ENCODE measurements around the gene PCGF2.
"Not testable (repeated sequence)": the region's sequence is repeated elsewhere in the genome, so short reads cannot be mapped to it uniquely, and the experiment has no call there.

Gene PCGF2

DNA sequence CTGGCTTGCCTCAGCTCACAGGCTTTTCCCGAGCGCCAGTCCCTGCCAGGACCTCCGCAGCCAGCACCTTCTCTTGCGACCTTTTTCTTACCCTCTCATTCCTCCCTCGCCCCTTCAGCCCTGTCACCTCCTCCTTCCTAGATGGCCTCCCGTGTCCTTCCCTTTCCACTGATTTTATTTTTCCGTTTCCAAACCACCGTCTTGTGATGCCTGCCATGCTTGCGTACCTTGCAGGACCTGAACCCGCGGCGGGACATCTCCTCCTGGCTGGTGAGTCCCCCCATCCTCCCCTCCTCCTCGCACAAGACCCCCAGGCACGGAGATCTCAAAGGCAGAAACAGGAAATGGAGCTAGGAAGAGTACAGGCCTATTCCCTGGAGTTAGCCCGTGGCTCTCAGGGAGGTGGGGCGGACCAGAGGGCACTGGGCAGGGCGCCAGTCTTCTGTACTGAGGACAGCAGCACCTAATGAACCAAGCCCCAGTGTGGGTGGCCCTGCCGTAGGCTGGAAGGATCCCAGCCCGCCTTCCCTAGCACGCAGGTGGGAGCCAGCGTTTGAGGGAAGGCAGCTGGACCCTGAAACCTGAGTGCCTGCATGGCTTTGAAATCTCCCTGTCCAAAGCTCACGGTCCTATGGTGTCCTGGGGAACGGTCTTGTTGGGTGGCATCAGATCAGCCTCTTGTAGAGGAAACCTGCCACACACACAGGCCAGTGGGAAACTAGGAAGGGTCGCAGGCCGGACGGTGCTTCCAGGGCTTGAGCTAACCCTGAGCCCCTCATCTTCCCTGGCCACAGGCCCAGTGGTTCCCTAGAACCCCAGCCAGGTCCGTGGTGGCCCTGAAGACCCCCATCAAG is 17.4 kb downstream of the PCGF2 start:
- TF ChIP-seq, protein P1, sequence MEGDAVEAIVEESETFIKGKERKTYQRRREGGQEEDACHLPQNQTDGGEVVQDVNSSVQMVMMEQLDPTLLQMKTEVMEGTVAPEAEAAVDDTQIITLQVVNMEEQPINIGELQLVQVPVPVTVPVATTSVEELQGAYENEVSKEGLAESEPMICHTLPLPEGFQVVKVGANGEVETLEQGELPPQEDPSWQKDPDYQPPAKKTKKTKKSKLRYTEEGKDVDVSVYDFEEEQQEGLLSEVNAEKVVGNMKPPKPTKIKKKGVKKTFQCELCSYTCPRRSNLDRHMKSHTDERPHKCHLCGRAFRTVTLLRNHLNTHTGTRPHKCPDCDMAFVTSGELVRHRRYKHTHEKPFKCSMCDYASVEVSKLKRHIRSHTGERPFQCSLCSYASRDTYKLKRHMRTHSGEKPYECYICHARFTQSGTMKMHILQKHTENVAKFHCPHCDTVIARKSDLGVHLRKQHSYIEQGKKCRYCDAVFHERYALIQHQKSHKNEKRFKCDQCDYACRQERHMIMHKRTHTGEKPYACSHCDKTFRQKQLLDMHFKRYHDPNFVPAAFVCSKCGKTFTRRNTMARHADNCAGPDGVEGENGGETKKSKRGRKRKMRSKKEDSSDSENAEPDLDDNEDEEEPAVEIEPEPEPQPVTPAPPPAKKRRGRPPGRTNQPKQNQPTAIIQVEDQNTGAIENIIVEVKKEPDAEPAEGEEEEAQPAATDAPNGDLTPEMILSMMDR (IDR thresholded peaks at IDR 0.05; ENCODE audit: low read depth, low read length, missing control alignments), result no peak
- peak overlapping the region; percentile 83 for H3K4me3 ChIP-seq (replicated peaks; ENCODE audit: low read depth, low read length)
- DNase-seq (ENCODE audit: extremely low read depth, low read depth), result no peak

- TF ChIP-seq, protein P1 (IDR thresholded peaks at IDR 0.05; ENCODE audit: low read depth, low read length, missing control alignments), result peak; percentile 24
- H3K4me3 ChIP-seq (replicated peaks; ENCODE audit: low read depth, low read length), result peak within 1 kb of the TSS; percentile 83
- no peak for DNase-seq (ENCODE audit: extremely low read depth, low read depth)
These were observed 18.1 kb downstream of the PCGF2 start, which contains the start of gene CISD3 for GRCh38 chr17:38729886-38730525. Gene CISD3 (plus strand): TSS chr17:38730341. CDS start chr17:38730359, 18 bp downstream.

DNA sequence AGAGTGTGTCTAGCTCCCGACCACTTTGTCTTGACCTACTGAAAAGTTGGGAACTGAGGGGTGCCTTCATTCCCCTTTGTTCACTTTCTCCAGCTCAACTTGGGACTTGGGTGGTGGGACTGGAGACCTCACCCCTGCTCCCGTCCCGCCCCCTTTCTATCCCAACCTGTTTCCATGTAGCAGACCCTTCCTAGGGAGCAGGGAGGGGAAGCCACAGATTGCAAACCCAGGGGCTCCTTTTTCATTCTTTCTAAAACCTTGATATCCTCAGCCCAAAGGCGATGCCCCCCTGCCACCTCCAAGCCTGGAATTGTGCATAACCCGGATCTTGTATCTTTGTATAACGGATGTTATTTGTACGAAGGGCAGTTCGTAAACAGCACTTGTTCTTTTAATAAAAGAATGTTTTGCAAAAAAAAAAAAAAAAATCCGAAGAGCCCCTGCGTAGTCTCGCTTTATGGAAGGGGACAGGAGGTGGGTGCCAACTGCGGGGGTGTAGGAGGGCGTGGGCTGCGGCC is 18.7 kb downstream of the PCGF2 start:
- H3K4me3 ChIP-seq (replicated peaks; ENCODE audit: low read depth, low read length), result peak overlapping the region; percentile 44
- no peak for DNase-seq (ENCODE audit: extremely low read depth, low read depth)
- TF ChIP-seq, protein P1 (IDR thresholded peaks at IDR 0.05; ENCODE audit: low read depth, low read length, missing control alignments), result no peak

- no peak for DNase-seq (ENCODE audit: extremely low read depth, low read depth)
These were observed 19.8 kb downstream of the PCGF2 start for GRCh38 chr17:38728290-38728831.

DNA sequence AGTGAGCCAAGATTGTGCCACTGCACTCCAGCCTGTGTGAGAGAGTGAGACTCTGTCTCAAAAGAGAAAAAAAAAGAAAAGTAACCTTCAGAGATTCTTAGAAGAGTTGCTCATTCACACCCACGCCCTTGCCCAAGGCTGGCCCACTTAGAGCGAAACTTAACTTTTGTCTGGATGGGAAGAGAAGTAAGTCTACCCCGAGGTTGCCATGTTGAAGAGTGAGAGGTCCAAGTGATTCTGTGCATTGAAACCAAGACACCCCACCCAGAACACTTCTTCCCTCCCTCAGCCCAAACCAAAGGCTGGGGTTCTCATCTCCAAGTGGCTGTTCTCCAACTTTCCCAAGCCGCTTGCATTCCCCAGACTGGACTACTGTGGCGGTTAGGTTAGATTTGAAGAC is 20.4 kb downstream of the PCGF2 start:
- TF ChIP-seq, protein P1 (IDR thresholded peaks at IDR 0.05; ENCODE audit: low read depth, low read length, missing control alignments), result no peak
- H3K4me3 ChIP-seq (replicated peaks; ENCODE audit: low read depth, low read length), result no peak overlapping the region
- DNase-seq (ENCODE audit: extremely low read depth, low read depth), result no peak

More at GRCh38 chr17:38728290-38728831, 19.8 kb downstream of the PCGF2 start:
- TF ChIP-seq, protein P1 (IDR thresholded peaks at IDR 0.05; ENCODE audit: low read depth, low read length, missing control alignments), result no peak
- H3K4me3 ChIP-seq (replicated peaks; ENCODE audit: low read depth, low read length), result no peak overlapping the region

DNA sequence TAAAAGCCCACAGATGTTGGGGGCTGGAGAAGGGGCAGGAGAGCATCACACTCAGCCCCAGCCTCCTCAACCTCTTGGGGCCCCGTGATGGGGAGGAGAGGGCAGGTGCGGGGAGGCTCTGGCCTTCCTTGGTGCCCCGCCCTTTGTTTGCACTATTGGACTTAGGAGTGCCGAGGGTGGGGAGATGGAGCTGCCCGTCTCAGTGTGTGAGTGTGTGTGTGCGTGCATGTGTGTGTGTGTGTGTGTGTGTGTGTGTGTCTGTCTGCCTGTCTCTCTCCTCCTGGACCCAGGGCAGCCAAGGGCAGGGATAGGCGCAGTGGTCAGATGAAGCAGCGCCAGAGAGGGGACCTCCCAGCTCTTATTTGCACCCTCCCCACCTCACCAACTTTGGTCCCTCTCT is 22.0 kb downstream of the PCGF2 start:
- H3K4me3 ChIP-seq (replicated peaks; ENCODE audit: low read depth, low read length); DNase-seq (ENCODE audit: extremely low read depth, low read depth): not testable (repeated sequence)

- DNase-seq (ENCODE audit: extremely low read depth, low read depth), result no peak
- no peak overlapping the region for H3K4me3 ChIP-seq (replicated peaks; ENCODE audit: low read depth, low read length)
- TF ChIP-seq, protein P1 (IDR thresholded peaks at IDR 0.05; ENCODE audit: low read depth, low read length, missing control alignments), result no peak
These were observed 23.1 kb downstream of the PCGF2 start for GRCh38 chr17:38725066-38725465.

All from HFF-Myc (cell line).